GM13976 (cell line): Measurements from ENCODE around the gene SLC35F5.

Experiments
- DNase-seq: peaks from one replicate; pipeline ENCODE4 v3.0.0; 2012; ENCODE audit warnings: low spot score
- CTCF ChIP-seq: IDR thresholded peaks from 2 replicates; pipeline ENCODE4 v1.5.1; 2012; ENCODE audit warnings: borderline replicate concordance, mild to moderate bottlenecking; ENCODE audit not compliant: insufficient read depth; ENCODE audit errors: extremely low read depth, missing control alignments, control extremely low read depth
- in situ Hi-C: fragments of 300-500 bp; cut with MboI; formaldehyde crosslinking; loops from one replicate; pipeline ENCODE4 v1.12.0; 2022; ENCODE audit warnings: low sequenced_read_pairs, mixed read lengths, inconsistent platforms; ENCODE audit not compliant: unreplicated experiment

Gene SLC35F5

GRCh38 chr2:113756355-113757137 lies at the start of gene SLC35F5:
Gene SLC35F5 (minus strand): TSS chr2:113756642. CDS start chr2:113756409, 233 bp downstream.
- DNase-seq, result peak; percentile 93
- in situ Hi-C loops, result no loop called here
- TF ChIP-seq CTCF, result no peak

- in situ Hi-C loops, result no loop called here
- no peak for TF ChIP-seq CTCF
- no peak for DNase-seq
Measured at GRCh38 chr2:113799375-113799774, 42.9 kb upstream of the SLC35F5 start.

- no peak for TF ChIP-seq CTCF
- DNase-seq, result no peak
- in situ Hi-C loops, result no loop called here
Measured at GRCh38 chr2:113797237-113797636, 40.8 kb upstream of the SLC35F5 start.

- in situ Hi-C loops, result no loop called here
- DNase-seq, result no peak
- no peak for TF ChIP-seq CTCF
Measured at GRCh38 chr2:113796592-113797175, 40.2 kb upstream of the SLC35F5 start.

GRCh38 chr2:113795405-113795920 lies 39.0 kb upstream of the SLC35F5 start:
- no peak for TF ChIP-seq CTCF
- DNase-seq, result no peak
- in situ Hi-C loops, result no loop called here

GRCh38 chr2:113791697-113792590 lies 35.5 kb upstream of the SLC35F5 start:
- in situ Hi-C loops, result no loop called here
- no peak for TF ChIP-seq CTCF
- peak; percentile 43 for DNase-seq
